NCI-H1092 treated with DMSO at 0.1 percent for 48 hours (cell line): Measurements from ENCODE around the gene ALG14.

ENCODE experiments used
- DNase-seq: peaks from one replicate; lab custom pipeline; 2025; lab: John Stamatoyannopoulos, UW

ALG14 gene

GRCh38 chr1:94927405-94928175, 145.2 kb downstream of the ALG14 start:
- no peak for DNase-seq

- peak; percentile 93 for DNase-seq
These were observed 145.8 kb downstream of the ALG14 start, which contains the start of gene CNN3 for GRCh38 chr1:94926915-94927404. CNN3 (minus strand) TSS chr1:94927110; CDS start chr1:94926894, 216 bp downstream.

GRCh38 chr1:94926126-94926914, 146.4 kb downstream of the ALG14 start:
- peak; percentile 75 for DNase-seq

DNA sequence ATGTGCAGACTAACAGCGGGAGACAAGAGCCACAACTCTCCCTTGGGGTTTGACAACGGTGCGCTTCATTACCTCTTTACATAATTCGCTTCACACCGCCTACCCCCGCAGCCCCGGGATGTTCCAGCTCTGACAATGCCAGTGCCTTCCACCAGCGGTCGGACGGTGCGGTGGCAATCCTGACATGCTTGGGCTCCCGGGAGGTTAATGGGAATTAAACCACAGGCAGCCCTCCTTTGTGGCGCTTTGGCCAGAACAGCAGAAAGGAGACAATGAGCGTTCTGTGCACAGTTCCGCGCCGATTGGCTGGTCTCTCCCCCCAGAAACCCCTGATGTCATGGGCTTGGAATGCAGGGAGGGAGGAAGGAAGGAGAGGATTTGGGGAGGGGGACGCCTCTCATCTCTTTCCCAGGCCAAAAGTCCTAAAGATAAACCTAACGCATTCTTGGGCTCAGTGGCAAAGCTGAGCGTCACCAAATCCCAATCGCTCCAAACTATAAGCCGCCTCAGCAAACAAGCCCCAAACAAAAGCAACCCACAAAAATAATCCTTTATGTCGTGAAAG, 147.1 kb downstream of the ALG14 start:
- peak; percentile 59 for DNase-seq

DNA sequence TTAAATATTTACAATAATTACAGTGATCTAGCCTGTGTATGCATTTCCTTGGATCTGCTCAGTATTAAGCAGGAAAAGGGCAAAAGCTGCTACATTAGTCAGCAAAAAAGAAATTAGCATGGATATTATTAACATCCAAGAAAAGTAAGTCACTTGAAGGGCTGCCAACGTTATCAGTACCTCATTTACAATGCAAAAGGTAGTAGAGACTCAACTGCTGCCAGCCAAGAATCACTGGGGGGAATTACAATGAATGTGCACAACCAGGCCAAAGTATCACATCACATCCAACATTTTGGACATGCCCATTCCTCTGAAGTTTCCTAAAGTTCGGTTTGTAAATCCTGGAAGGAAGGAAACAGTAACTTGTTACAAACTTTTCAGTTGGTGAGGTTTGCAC, 147.7 kb downstream of the ALG14 start:
- DNase-seq: no peak
